ENCODE results near the gene PLK2. TPM values are rescaled to one million over a fixed set of nuclear protein-coding genes. Genes with fewer than 3 reads are reported as not detected.

PLK2 gene
- total and polyA plus RNA-seq, 9 of the 15 experiments (the other 6 are each of a cell fraction or from before 2014, with no cell fraction given) = 0.58 TPM; not detected in 8

- Histone ChIP-seq H3K9ac (ENCODE audit: insufficient read depth in 1 of 2, low read depth in 2 of 2, low read length in 2 of 2) (no peak overlapping the region), H4K20me1 (replicated peaks; ENCODE audit: control insufficient read depth, insufficient read depth, low read length) (no peaks in the 10 kb centered on the region), H3K9me1 (ENCODE audit: control insufficient read depth, insufficient read depth, low read length) (no peaks in the 10 kb centered on the region), H3K4me2 (ENCODE audit: insufficient read depth, low read length) (no peak overlapping the region), H3K27ac (ENCODE audit: extremely low read depth, low read depth, low read length) (no peak overlapping the region), H2AFZ (ENCODE audit: low read depth, low read length) (no peak overlapping the region), H3K4me1 (replicated peaks in 1 of 2; ENCODE audit: control insufficient read depth in 2 of 2, insufficient read depth in 2 of 2, low read length in 2 of 2) (peaks cover 0 to 12% of the 10 kb centered on the region in 2 experiments; a peak in 1 of 5 replicates), H3K4me3 (no peak overlapping the region), H3K36me3 (ENCODE audit: control insufficient read depth, insufficient read depth, low read length) (no peaks in the 10 kb centered on the region), H3K27me3 (ENCODE audit: control insufficient read depth in 2 of 2, insufficient read depth in 2 of 2, low read length in 2 of 2) (no peaks in the 10 kb centered on the region), H3K9me3 (replicated peaks; ENCODE audit: control insufficient read depth, insufficient read depth, low read depth, low read length) (no peaks in the 10 kb centered on the region), H3K79me2 (ENCODE audit: control insufficient read depth, insufficient read depth, low read length) (no peaks in the 10 kb centered on the region)
- POLR2A ChIA-PET = no interaction called here
- CTCF ChIA-PET (ENCODE audit: low intra/inter-chr PET ratio) = interaction anchor here (0.7 to 4.7 kb wide), 2 partner anchors 1164 to 1562 kb away, joined by 4 to 49 read pairs; no protein-coding TSS in a partner anchor
- no TSS peak for BruUV-seq (replicated peaks)
- ATAC-seq (no peak), DNase-seq (ENCODE audit: extremely low read depth in 1 of 4, low spot score in 3 of 4) (peak in 2 of 4 experiments; percentile 9 to 10), FAIRE-seq (no peak)
- 4% methylated on average over 3 of the region's 3 CpGs for whole genome bisulfite sequencing (ENCODE audit: insufficient coverage, low coverage, missing lambda C conversion rate)
- intact Hi-C loops (cut with micrococcal nuclease) (loop anchor here (1.0 to 2.0 kb wide), 4 partner anchors 574 to 1164 kb away; no protein-coding TSS in a partner anchor), in situ Hi-C loops (cut with MboI) (loop anchor here (10.0 to 25.0 kb wide), 3 partner anchors 675 to 1167 kb away; partner anchors contain the start of gene ACTBL2)
- TF ChIP-seq SMC3 (conservative IDR thresholded peaks at IDR 0.05; ENCODE audit: insufficient read depth, low read depth, low read length) = no peak
- no peak for TF ChIP-seq KAT2B (IDR thresholded peaks at IDR 0.05; ENCODE audit: low read depth, low read length)
- TF ChIP-seq ZNF311 (CRISPR knock-in tag; IDR thresholded peaks at IDR 0.05) = no peak
- no peak for TF ChIP-seq HLTF (IDR thresholded peaks at IDR 0.05)
- TF ChIP-seq HMG20A (CRISPR knock-in tag; conservative IDR thresholded peaks at IDR 0.05) = no peak
- TF ChIP-seq PBX2 (CRISPR knock-in tag; IDR thresholded peaks at IDR 0.05; ENCODE audit: low read depth) = no peak
- no peak for TF ChIP-seq PBX2 (tag; conservative IDR thresholded peaks at IDR 0.05; ENCODE audit: low read depth)
- no peak for TF ChIP-seq RHOXF2B (CRISPR knock-in tag; conservative IDR thresholded peaks at IDR 0.05)
- TF ChIP-seq ARID3A (IDR thresholded peaks at IDR 0.05; ENCODE audit: borderline replicate concordance, low read depth, low read length) = no peak
- TF ChIP-seq L3MBTL2 (IDR thresholded peaks at IDR 0.05) = no peak
- TF ChIP-seq E2F1 (CRISPR knock-in tag; IDR thresholded peaks at IDR 0.05) = no peak
- TF ChIP-seq ETV5 (CRISPR knock-in tag; IDR thresholded peaks at IDR 0.05; ENCODE audit: low read depth) = no peak
Measured at GRCh38 chr5:58462154-58462553, 2.3 kb upstream of the PLK2 start.
